Brain pericyte (primary cell): ENCODE data around the gene MAPK8IP1.
A peak's percentile ranks its signal among the peaks of the same experiment; 100 is the strongest.
"Not testable (repeated sequence)": the region's sequence is repeated elsewhere in the genome, so short reads cannot be mapped to it uniquely, and the experiment has no call there.

Experiments
- DNase-seq: peaks from one replicate; pipeline ENCODE4 v3.0.0-alpha.2; 2012; ENCODE audit warnings: low read depth, low spot score

MAPK8IP1 gene

DNA sequence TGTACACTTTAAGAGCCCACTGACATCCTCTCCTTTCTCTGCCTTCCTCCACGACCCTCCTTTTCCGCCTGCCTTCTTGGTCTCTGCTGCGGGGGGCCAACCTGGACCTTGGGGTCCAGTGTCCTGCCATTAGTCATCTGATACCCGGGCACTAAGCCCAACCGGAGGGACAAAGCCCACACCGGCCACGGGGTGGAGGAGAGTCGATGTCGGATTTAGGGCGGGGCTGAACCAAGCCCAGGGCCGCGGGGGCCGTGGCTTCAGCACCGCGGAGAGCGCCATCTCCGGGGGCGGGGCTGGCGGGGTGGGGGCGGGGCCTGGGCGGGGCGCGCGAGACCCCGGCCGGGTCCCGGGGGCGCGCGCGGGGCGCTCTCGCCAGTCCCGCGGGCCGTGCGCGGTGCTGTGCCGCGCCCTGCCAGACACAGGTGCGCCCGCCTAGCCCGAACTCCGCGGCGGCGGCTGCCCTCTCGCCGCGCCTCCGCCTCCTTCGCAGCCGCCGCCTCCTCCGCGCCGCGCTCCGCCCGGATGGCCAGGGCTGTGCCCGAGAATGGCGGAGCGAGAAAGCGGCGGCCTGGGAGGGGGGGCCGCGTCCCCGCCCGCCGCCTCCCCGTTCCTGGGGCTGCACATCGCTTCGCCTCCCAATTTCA lies at the start of gene MAPK8IP1:
MAPK8IP1 (plus strand) TSS at position 378 of the 647 bp plus-strand sequence; CDS start at position 548, 170 bp downstream.
- no peak for DNase-seq

DNA sequence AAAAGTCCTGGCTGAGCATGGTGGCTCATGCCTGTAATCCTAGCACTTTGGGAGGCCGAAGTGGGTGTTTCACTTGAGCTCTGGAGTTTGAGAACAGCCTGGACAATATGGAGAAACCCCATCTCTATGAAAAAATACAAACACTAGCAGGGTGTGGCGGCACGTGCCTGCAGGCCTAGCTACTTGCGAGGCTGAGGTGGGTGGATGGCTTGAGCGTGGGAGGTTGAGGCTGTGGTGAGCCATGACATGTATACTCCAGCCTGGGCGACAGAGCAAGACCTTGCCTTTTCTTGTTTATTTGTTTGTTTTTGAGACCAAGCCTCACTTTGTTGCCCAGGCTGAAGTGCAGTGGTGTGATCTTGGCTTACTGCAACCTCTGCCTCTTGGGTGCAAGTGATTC lies 46.2 kb upstream of the MAPK8IP1 start:
- no peak for DNase-seq

DNA sequence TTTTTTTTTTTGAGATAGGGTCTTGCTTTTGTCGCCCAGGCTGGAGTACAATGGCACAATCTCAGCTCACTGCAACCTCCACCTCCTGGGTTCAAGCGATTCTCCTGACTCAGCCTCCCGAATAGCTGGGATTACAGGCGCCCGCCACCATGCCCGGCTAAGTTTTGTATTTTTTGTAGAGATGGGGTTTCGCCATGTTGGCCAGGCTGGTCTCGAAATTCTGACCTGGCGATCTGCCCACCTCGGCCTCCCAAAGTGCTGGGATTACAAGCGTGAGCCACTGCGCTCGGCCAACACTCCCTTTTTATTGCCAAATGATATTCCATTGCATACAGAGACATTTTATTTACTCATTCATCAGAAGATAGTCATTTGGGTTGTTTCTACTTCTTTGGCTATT lies 45.2 kb upstream of the MAPK8IP1 start:
- not testable (repeated sequence) for DNase-seq

DNA sequence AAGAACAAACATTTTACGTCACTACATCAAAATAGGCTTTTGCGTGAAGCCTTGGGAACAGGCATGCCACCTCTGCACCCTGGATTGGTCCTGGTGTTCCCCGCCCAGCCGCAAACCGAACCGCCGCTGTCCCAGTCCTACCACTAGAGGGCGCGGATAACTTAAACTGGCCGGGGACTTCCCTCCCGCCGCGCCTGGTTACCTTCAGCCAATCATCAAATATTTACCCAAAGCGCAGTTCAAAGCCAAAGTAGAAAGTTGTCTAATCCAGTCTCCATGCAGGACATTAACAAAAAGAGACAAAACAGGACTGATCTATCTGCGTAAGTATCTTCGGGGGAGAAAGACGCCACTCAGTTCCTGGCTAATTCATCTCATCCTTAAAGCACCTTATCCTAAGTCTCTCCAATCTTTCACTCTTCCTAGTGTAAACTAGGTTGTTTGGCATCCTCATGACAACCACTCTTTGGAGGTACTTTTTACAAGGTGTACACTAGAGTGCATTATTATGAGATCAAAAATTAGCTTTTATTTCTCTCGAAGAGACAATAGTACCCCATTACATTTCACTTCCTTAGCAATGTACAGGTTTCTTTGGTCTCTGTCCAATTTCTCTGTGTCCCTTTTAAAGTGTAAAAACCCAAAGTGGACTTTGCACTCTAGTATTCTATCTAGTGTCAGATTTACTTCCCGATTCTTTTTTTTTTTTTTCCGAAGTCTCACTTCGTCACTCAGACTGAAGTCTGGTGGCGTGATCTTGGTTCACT lies 42.1 kb upstream of the MAPK8IP1 start:
- peak; percentile 32 for DNase-seq

DNA sequence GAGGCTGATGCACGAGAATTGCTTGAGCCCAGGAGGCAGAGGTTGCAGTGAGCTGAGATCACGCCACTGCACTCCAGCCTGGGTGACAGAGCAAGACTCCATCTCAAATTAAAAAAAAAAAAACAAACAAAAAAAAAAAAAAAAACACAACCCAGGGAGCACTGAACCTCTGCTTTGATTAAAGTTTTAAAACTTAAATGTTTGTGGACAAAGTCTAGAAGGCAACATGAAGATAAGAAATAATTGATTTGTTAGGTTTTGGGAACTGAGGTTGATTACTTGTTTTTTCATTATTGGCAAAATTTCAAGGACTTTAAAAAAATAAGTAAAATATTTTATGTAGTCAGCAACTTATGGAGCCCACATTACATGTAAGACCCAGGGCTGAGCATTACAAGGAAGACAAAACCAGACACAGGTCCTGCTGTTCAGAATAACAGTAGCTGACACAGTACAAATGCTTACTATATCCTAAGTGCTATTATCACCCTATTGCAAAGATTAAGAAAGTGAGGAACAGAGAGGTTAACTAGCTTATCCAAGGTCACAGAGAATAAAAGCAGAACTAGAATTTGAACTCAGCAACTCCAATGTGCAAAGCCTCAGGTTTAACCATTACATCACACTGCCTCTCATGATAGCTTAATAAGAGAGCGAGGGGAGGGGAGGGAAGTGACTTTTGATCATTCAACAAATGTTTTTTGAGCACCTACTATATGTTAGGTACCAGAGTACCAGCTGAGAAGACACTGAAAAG lies 40.5 kb upstream of the MAPK8IP1 start:
- no peak for DNase-seq

DNA sequence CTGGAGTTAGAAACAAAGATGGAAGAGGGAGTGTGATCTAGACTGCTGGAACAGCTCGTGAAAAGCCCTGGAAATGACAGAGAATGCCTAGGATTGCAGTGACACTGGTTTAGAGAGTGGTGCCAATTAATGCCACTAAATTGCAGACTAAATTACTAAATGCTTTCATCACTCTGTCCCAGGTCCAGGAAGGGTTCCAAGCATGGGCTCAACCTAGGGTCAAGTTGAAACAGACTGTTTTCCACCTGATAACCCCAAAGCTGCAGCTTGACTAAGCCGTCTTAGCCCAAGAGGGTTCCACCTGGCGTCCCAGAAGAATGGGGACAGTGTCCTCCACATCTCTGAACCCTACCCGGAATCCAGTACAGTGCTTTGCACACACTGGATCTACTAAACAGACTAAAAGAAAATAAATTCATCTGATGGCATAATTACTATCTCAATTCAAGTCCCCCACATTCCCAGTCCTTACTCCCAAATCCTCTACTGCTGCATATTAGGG lies 39.2 kb upstream of the MAPK8IP1 start:
- DNase-seq, result no peak

DNA sequence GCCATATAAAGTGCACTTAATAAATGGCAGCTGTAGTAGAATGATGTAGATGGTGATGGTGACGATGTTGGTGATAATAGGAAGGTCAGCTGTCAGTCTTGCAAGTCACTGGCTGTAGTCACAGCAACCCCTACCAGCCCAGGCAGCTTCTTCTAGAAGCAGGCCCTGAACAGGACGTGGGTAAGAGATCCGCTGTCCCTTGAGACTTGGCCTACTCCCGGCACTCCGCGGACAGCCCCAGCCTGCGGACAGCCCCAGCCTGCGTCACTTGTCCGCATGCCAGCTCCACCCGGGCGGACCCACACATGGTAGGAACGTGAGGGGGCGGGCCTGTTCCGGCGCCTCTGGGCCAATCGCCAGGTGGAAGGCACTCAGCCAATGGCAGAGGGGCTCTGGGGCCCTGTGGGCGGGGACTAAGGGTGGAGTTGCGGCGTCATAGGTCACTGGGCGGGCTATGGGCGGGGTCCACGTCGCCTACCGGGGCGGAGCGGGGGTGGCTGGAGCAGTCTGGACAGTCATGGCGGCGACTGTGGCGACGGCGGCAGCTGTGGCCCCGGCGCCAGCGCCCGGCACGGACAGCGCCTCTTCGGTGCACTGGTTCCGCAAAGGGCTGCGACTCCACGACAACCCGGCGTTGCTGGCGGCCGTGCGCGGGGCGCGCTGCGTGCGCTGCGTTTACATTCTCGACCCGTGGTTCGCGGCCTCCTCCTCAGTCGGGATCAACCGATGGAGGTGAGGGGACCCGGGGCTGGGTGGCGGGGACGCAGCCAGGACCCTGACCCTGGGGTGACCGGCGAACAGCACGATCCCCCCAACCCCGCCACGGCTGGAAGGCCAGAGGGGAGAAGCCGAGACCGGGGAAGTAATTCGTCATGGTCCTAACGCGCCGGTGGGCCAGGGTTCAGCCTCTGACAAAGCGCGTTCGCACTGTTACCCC lies 38.2 kb upstream of the MAPK8IP1 start, which contains the start of gene CRY2:
CRY2 (plus strand) TSS at position 502 of the 937 bp plus-strand sequence; CDS start at position 518, 16 bp downstream.
- peak; percentile 96 for DNase-seq

DNA sequence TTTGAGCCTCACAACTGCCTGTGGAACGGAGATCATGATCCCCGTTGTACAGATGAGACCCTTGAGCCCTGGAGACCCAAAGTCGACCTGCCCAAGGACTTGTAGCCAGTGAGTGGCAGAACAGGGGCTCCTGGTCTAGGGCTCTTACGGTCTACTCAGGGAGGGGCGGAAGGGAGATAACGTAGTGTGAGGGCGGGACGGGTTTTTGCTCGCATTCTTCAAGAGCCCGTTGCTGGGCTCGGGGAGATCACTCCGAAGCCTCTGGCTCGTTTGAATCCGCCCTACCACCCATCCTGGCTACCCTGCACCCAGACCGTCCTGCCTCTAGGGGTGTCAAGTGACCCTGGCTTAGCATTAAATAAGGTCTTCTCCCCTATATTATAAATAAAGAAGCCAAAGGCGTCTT lies 37.5 kb upstream of the MAPK8IP1 start:
- no peak for DNase-seq

DNA sequence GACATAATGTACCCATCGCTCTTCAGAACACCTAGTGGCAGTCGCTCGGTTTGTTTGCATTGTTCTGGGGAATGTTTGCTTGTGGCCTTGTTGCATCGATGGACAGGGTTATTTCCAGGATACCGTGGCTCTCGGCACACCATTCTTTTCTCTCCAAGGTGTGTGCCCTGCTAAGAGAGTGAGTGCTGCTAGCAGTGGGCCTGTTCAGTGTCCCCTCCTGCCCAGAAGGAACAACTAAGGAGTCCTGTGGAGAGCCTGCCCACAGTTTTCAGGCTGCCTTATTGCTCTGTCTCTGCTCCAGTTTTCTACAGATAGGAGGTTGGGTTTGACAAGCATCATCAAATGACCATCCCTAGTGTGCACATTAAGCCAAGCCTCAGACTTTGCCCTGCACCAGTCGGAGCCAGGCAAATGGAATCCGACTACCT lies 36.8 kb upstream of the MAPK8IP1 start:
- DNase-seq, result no peak

DNA sequence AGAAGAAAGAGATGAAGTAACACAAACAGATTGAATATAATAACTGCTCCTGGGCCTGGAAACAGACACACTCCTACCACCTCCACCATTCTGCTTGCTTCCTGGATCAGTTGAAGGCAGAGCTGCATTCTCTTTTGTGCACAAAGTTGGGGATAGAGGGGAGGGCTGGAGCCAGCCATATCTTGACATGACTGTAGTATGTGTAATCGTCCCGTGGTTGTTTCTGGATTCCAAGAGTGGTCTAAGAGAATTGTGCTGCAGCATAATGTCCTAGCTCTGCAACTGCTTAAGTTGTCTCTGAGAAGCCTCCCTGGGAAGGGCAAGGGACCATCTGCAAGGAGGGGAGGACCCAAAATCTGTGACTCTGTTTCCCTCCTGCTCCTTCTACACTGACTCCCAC lies 35.0 kb upstream of the MAPK8IP1 start:
- DNase-seq, result no peak

DNA sequence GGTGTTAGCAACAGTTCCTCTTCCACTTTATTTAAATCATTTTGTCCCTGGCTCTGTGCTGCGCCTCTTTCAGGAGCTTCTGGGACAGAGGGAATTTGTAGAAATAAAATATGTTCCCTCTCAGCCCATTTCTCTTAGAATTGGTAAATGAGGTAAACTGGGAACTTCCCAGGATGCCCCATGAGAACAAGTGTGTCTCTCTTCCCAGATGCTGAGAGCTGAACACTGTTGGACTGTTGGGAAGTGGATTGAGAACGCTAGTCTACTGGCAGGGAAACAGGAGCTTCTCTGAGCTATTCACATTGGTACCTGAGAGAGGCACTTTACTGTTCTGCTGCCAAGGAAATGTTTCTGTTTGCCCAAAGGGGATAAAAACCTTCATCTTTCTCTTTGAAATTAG lies 34.2 kb upstream of the MAPK8IP1 start:
- no peak for DNase-seq

DNA sequence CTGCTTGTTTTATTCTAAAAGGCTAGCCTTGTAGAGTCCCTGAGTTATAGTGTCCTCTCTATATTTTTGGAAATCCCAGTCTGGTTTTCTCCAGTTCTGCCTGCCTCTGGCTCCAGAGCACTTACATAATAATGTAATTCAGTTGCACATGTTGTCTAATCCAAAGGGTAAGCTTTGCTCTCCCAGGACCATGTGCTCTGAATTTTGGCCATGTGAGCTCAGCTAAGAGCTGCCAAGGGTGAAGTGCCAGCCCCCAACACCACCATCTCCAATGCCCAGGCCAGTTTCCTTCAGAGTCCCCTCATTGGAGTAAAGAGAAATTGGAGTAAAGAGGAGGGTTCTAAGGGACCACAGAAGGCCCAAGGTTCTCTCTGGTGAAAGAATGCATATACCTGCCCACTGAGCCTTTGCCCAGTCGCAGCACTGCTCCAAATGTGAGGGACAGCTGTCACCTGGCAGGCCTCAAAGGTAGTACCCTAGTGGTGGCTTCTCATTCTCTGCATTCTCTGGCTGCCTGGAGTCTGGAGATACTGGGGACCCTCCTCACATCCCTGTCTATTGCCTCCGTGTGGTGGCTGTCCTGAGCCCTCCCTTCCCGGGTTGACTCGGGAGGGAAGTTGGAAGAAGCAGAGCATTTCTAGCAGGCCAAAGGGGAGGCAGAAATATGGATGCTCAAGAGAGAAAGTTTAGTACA lies 33.3 kb upstream of the MAPK8IP1 start:
- DNase-seq, result no peak

DNA sequence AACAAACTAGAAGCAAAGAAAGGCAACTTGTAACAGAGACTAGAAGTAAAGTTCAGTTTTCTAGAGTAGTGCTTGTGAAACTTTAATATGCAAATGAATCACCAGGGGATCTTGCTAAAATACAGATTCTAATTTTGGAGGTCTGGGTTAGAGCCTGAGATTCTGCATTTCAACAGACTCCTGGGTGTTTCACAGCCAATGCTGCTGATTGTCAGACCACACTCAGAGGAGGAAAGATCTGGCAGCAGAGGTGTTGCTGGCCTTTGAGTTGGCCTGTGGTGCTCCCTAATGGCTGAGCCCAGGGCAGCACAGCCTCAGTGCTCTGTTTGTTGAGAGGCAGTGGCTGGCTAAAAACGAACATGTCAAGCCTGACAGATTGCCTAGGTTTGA lies 32.7 kb upstream of the MAPK8IP1 start:
- no peak for DNase-seq

DNA sequence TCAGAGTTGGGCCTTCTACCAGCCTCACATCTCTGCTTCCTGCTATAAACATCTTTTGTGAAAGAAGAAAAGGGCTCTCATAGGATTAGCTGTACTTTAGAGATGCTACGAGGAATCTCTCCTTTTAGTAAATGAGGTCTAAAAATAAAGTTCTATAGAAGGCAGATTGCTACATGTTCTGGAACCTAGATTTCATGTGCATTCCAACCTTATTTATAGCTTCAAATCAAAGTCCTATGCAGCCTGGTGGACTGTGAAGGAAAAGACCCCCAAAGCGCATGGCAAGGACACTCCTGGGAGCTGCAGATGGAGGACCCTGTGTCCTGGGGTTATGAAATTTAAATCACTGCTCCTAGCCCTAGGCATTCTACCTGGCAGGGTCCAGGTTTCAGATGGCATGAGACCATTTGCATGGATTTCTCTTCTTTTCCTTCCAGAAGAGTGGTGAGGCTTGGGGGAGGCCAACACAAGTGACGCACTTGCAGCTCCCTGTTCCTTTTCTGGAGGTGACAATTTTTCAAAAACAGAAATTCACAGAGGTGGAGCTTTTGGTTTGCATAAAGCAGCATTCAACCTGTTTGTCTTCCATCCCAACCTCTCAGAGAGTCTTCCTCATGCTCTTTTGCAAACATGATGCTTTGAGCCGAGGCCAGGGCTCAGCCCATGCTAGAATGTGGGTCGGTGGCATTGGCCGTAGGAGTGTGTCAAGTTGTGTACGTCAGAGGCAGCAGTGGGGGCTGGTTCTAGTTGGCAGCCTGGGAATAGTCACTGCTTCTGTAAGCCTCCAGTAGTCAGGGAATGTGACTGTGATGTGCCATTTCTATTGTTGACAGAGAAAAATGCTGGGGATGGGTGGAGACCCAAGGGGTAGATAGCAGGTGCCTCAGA lies 31.9 kb upstream of the MAPK8IP1 start:
- no peak for DNase-seq

DNA sequence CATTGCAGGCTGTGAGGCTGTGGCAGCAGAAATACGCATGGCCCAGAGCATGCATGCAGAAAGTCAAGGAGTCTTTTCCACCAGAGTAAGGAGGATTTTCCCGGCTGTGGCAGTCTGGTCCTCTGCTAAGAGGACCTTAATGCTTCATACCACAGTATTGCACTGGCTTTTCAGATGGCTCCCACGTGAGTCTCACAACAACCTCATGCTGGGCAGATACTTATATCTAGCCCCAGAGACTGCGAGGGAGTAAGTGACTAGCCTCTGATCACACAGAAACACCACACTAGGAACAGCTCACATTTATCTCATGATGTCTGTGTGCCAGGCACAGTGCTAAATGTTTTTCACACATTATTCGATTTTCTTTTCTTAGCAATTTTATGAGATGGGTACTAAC lies 30.1 kb upstream of the MAPK8IP1 start:
- DNase-seq, result no peak

DNA sequence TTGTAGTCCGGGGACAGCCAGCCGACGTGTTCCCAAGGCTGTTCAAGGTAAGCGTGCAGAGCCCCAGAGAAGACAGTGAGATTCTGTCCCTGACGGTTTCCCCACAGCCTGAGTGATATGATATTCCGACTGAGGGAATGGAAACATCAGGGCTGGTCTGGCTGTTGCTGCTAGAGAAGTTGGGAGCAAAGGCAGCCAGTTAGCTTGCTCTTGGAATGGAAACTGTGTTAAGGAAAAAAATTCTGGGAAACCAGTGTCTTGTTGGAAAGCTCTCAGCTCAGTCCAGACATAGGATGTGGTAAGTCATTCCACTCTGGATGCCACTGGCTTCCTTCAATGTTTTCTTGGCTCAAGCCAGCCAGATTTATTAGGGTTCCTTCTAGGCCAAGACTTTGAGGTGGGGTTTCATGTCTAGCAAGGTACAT lies 29.4 kb upstream of the MAPK8IP1 start:
- no peak for DNase-seq

DNA sequence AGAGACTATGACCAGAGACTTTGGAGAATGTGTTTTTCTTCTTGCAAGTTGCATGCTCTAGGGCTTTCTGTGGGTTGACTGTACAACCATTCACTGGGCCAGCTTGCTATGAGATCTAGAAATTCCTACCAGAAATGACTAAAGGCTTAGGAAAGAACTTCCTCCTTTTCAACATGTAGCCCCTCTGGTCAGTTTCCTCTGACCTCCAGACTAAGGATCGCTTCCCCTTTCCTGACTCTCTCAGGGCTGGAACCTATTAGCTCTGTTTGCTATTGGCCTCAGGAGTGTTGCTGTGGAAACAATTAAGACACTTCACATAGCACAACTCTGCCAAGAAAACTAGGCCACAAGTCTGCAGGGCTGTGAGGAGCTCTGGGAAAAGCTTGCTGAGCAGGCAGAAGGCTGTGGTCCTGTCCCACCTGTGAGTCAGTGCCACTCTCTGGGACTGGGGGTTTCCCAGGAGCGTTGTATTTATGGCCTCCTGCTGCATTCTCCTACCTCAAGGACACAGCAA lies 27.4 kb upstream of the MAPK8IP1 start:
- DNase-seq, result no peak

DNA sequence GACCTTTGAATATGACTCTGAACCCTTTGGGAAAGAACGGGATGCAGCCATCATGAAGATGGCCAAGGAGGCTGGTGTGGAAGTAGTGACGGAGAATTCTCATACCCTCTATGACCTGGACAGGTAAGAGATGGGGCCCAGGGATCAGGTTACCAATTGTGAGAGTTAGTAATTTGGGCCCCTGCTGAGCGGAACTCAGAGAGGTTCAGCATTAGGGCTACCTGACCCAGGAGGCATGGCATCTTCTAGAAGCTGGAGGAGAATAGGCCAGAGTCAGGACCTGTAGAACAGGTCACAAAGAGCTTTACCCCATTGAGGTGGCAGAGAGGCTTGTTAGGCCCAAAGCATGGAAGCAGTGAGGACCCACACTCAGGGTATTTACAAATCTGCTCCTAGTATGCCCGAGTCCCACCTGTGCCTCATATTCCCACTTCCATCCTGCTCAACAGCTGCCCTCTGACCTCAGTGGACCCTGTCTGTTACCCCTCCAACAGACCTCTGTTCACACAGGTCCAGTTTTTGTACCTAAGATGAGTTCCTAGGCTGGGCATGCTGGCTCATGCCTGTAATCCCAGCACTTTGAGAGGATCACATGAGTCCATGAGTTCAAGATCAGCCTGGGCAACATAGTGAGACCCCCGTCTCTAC lies 26.6 kb upstream of the MAPK8IP1 start:
- DNase-seq, result no peak
